ENCODE data around the gene CEP72. TPM values are rescaled to one million over a fixed set of nuclear protein-coding genes. Genes with fewer than 3 reads are reported as not detected.
A peak's percentile ranks its signal among the peaks of the same experiment; 100 is the strongest.

CEP72 gene
- total and polyA plus RNA-seq, 2 of the 13 experiments (the other 11 are each of a cell fraction or from before 2014, with no cell fraction given), result 3.4 to 9.4 TPM

DNA sequence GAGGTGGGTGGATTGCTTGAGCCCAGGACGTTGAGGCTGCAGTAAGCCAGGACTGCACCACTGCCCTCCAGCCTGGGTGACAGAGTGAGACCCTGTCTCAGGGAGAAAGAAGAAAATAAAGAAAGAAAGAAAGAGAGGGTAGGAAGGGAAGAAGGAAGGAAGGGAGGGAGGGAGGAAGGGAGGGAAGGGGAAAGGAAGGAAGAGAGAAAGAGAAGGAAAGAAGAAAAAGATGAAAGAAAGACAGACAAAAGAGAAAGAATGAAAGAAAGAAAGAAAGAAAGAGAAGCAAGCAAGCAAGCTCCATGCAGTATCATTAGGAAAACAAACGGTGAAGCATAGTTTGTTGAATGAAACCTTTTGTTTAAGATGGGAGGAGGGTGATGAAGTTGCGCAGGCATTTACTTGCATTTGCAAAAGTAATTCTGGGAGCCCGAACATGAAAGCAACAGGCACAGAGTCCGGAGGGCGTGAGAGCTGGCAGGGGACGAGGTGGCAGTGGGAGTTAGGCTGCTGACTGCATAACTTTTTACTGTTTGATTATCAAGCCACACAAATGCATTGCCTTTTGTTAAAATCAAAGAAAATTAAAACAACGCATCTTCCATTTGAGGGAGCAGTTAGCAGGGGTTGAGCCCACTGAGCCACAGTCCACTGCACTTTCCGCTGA lies 26.0 kb upstream of the CEP72 start:
- no peak; the same call in 2 of the 3 replicates for ATAC-seq
- DNase-seq (ENCODE audit: low spot score), result no peak
- Histone ChIP-seq H3K79me2 (ENCODE audit: insufficient read depth, low read length) (no peaks in the 10 kb centered on the region), H3K27ac (ENCODE audit: extremely low read length, insufficient read depth, low read length) (no peak overlapping the region), H3K4me3 (replicated peaks in 1 of 3; ENCODE audit: insufficient read depth in 1 of 3, low read depth in 2 of 3, low read length in 3 of 3) (no peak overlapping the region), H2AFZ (ENCODE audit: low read length) (no peak overlapping the region), H3K27me3 (ENCODE audit: control insufficient read depth in 1 of 2, insufficient read depth in 2 of 2, low read length in 2 of 2) (peaks cover 3 to 23% of the 10 kb centered on the region in 2 experiments), H4K20me1 (ENCODE audit: insufficient read depth, low read length) (no peaks in the 10 kb centered on the region), H3K9ac (ENCODE audit: insufficient read depth, low read depth, low read length) (no peak overlapping the region), H3K4me1 (ENCODE audit: insufficient read depth, low read length) (peaks cover 10% of the 10 kb centered on the region; the same call in 1 of the 2 replicates), H3K36me3 (replicated peaks in 1 of 2; ENCODE audit: control insufficient read depth in 1 of 2, insufficient read depth in 2 of 2, low read length in 2 of 2) (no peaks in the 10 kb centered on the region), H3K9me3 (ENCODE audit: low read length) (no peaks in the 10 kb centered on the region), H3K4me2 (ENCODE audit: low read depth, low read length) (no peak overlapping the region)
- TF ChIP-seq ZNF263 (CRISPR knock-in tag; IDR thresholded peaks at IDR 0.05), result peak; percentile 16; the same call in 1 of the 2 replicates
- TF ChIP-seq GTF2F1 (IDR thresholded peaks at IDR 0.05; ENCODE audit: low read length), result no peak
- in situ Hi-C loops (cut with HindIII; ENCODE audit: extremely low pct_ligation_motif_present, low pct_unique_long_range_greater_than_20kb) (no loop called here), intact Hi-C loops (cut with micrococcal nuclease; ENCODE audit: unreplicated experiment) (no loop called here)
- CTCF ChIA-PET (ENCODE audit: low intra/inter-chr PET ratio, low total read pairs), result no interaction called here
- POLR2A ChIA-PET, result no interaction called here
- WGBS (ENCODE audit: low lambda C conversion rate), result 6% methylated on average over 8 of the region's 9 CpGs
- FAIRE-seq, result no peak
- no TSS peak for BruUV-seq (replicated peaks)

DNA sequence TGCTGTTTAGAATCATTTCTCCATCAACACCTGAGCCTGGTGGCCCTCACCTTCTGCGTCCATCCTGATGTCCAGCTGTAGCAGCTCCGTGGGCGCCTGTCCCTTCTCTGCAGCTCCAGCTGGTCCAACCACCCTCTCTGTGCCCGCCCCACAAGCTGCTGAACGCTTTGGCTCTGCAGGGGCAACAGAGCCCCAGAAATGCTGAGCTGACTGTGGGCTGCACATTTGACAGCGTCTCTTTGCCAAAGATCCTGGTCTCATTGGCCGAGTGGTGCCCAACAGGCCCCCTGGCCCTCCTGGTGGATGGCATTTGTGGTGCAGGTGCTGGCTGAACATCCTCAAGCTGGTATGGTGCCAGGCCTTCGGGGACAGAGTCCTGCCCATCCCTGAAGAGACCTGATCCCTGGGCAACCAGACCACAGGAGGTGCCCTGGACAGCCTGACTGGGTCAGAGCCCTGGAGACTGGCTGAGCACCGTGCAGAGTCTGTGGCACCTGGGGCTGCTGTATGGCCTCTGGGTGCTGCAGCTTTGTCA lies 25.3 kb upstream of the CEP72 start:
- H3K27me3 ChIP-seq (ENCODE audit: control insufficient read depth in 1 of 2, insufficient read depth in 2 of 2, low read length in 2 of 2), result peaks cover 1 to 17% of the 10 kb centered on the region in 2 experiments
- ChIA-PET CTCF (ENCODE audit: low intra/inter-chr PET ratio, low total read pairs) (no interaction called here), POLR2A (no interaction called here)
- no peaks in the 10 kb centered on the region for H3K9me3 ChIP-seq (ENCODE audit: low read length)
- BruUV-seq (replicated peaks), result no TSS peak
- H2AFZ ChIP-seq (ENCODE audit: low read length), result no peak overlapping the region
- TF ChIP-seq KDM4B (CRISPR knock-in tag; IDR thresholded peaks at IDR 0.05) (no peak), HNRNPL (IDR thresholded peaks at IDR 0.05; ENCODE audit: low read depth, low read length) (peak; percentile 74; the same call in 1 of the 2 replicates), ZNF768 (CRISPR knock-in tag; IDR thresholded peaks at IDR 0.05) (peak; percentile 47; the same call in 1 of the 2 replicates), HOXA5 (CRISPR knock-in tag; IDR thresholded peaks at IDR 0.05) (no peak)
- TF ChIP-seq, protein P1, sequence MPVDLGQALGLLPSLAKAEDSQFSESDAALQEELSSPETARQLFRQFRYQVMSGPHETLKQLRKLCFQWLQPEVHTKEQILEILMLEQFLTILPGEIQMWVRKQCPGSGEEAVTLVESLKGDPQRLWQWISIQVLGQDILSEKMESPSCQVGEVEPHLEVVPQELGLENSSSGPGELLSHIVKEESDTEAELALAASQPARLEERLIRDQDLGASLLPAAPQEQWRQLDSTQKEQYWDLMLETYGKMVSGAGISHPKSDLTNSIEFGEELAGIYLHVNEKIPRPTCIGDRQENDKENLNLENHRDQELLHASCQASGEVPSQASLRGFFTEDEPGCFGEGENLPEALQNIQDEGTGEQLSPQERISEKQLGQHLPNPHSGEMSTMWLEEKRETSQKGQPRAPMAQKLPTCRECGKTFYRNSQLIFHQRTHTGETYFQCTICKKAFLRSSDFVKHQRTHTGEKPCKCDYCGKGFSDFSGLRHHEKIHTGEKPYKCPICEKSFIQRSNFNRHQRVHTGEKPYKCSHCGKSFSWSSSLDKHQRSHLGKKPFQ (CRISPR knock-in tag; IDR thresholded peaks at IDR 0.05; ENCODE audit: insufficient replicate concordance), result no peak
- no peak overlapping the region for H3K4me2 ChIP-seq (ENCODE audit: low read depth, low read length)
- no peak overlapping the region for H3K9ac ChIP-seq (ENCODE audit: insufficient read depth, low read depth, low read length)
- no peaks in the 10 kb centered on the region for H3K79me2 ChIP-seq (ENCODE audit: insufficient read depth, low read length)
- peaks cover 10% of the 10 kb centered on the region; the same call in 1 of the 2 replicates for H3K4me1 ChIP-seq (ENCODE audit: insufficient read depth, low read length)
- FAIRE-seq (no peak), ATAC-seq (peak; percentile 75), DNase-seq (ENCODE audit: low spot score) (no peak)
- in situ Hi-C loops (cut with HindIII; ENCODE audit: extremely low pct_ligation_motif_present, low pct_unique_long_range_greater_than_20kb), result no loop called here
- no peak overlapping the region for H3K27ac ChIP-seq (ENCODE audit: extremely low read length, insufficient read depth, low read length)
- WGBS (ENCODE audit: low lambda C conversion rate), result 29% methylated on average over 6 of the region's 9 CpGs
- no peaks in the 10 kb centered on the region for H4K20me1 ChIP-seq (ENCODE audit: insufficient read depth, low read length)
- no peaks in the 10 kb centered on the region for H3K36me3 ChIP-seq (replicated peaks in 1 of 2; ENCODE audit: control insufficient read depth in 1 of 2, insufficient read depth in 2 of 2, low read length in 2 of 2)
- H3K4me3 ChIP-seq (replicated peaks in 1 of 3; ENCODE audit: insufficient read depth in 1 of 3, low read depth in 2 of 3, low read length in 3 of 3), result no peak overlapping the region
- intact Hi-C loops (cut with micrococcal nuclease; ENCODE audit: unreplicated experiment), result no loop called here

Data from HepG2 (cell line).